SK-N-SH (cell line): ENCODE data around the gene GCLM. TPM values are rescaled to one million over a fixed set of nuclear protein-coding genes. Genes with fewer than 3 reads are reported as not detected.

ENCODE experiments used
- CTCF ChIA-PET: fragments of 300-600, 350-600 bp; formaldehyde crosslinking; extraction: SDS; loops from one replicate; lab custom pipeline; 2021; lab: Yijun Ruan, JAX
- POLR2A ChIA-PET: fragments of 350-600 bp; sonication (Branson Sonifier 250); formaldehyde crosslinking; extraction: SDS; loops from one replicate; lab custom pipeline; 2020; ENCODE audit warnings: antibody characterized with exemption, inconsistent platforms; lab: Yijun Ruan, JAX
- DNase-seq: peaks from one replicate; pipeline ENCODE4 v3.0.0; 2012
- H2AFZ ChIP-seq: fragments of 200-600 bp; sonication (generic); 2 replicates; pipeline ENCODE4 v1.8.1; 2016; ENCODE audit warnings: antibody characterized with exemption, mild to moderate bottlenecking, low read depth
- H3F3A ChIP-seq: fragments of 200-600 bp; sonication (generic); replicated peaks from 2 replicates; pipeline ENCODE3; 2016; ENCODE audit warnings: antibody characterized with exemption, mild to moderate bottlenecking; ENCODE audit not compliant: insufficient read depth
- H3K27ac ChIP-seq, 2 experiments: fragments of 200-500 bp in 1 of 2; fragments of 200-600 bp in 1 of 2; sonication (Bioruptor generic) in 1 of 2; sonication (generic), shearing (Covaris generic) in 1 of 2; 2 replicates each; pipeline versions ENCODE4 v1.5.1 to v1.6.1; 2014 to 2016; ENCODE audit warnings: low read depth in 2 of 2, inconsistent platforms in 1 of 2, low read length in 1 of 2, mild to moderate bottlenecking in 1 of 2, mixed read lengths in 1 of 2
- H3K27me3 ChIP-seq: fragments of 200-600 bp; sonication (generic), shearing (Covaris generic); 2 replicates; pipeline ENCODE4 v1.6.1; 2016; ENCODE audit warnings: mixed run types; ENCODE audit not compliant: insufficient read depth
- H3K36me3 ChIP-seq, 2 experiments: fragments of 200-500 bp in 1 of 2; fragments of 200-600 bp in 1 of 2; sonication (Bioruptor generic) in 1 of 2; sonication (generic) in 1 of 2; replicated peaks in 1 of 2; 2 replicates each; pipeline versions ENCODE3 to v1.5.1; 2014 to 2016; ENCODE audit warnings: low read length in 1 of 2, mild to moderate bottlenecking in 1 of 2; ENCODE audit not compliant: insufficient read depth in 2 of 2, control insufficient read depth in 1 of 2
- H3K4me1 ChIP-seq, 2 experiments: fragments of 200-500 bp in 1 of 2; fragments of 200-600 bp in 1 of 2; sonication (Bioruptor generic) in 1 of 2; sonication (generic), shearing (Covaris generic) in 1 of 2; 2 replicates each; pipeline versions ENCODE4 v1.5.1 to v1.6.1; 2014 to 2016; ENCODE audit warnings: low read depth in 1 of 2, low read length in 1 of 2, mixed run types in 1 of 2; ENCODE audit not compliant: insufficient read depth in 2 of 2, control insufficient read depth in 1 of 2
- H3K4me2 ChIP-seq: fragments of 200-600 bp; sonication (generic), shearing (Covaris generic); 2 replicates; pipeline ENCODE4 v1.6.1; 2017; ENCODE audit warnings: mixed run types
- H3K4me3 ChIP-seq, 2 experiments: fragments of 200-500 bp in 1 of 2; fragments of 200-600 bp in 1 of 2; sonication (Bioruptor generic) in 1 of 2; sonication (generic), shearing (Covaris generic) in 1 of 2; 2 replicates each; pipeline versions ENCODE4 v1.5.1 to v1.8.1; 2014 to 2016; ENCODE audit warnings: low read depth in 2 of 2, inconsistent platforms in 1 of 2, low read length in 1 of 2, mild to moderate bottlenecking in 1 of 2, mixed read lengths in 1 of 2, moderate library complexity in 1 of 2
- H3K79me2 ChIP-seq: fragments of 200-600 bp; sonication (generic); 2 replicates; pipeline ENCODE4 v1.8.1; 2017; ENCODE audit warnings: mild to moderate bottlenecking; ENCODE audit not compliant: insufficient read depth
- H3K9ac ChIP-seq: fragments of 200-600 bp; sonication (generic); 2 replicates; pipeline ENCODE4 v1.6.1; 2017; ENCODE audit warnings: mixed run types
- H3K9me2 ChIP-seq: fragments of 200-600 bp; sonication (generic); 2 replicates; pipeline ENCODE4 v1.6.1; 2017; ENCODE audit warnings: mixed run types
- H3K9me3 ChIP-seq: fragments of 200-600 bp; sonication (generic); 2 replicates; pipeline ENCODE4 v1.6.1; 2017; ENCODE audit warnings: mixed run types, mild to moderate bottlenecking, moderate library complexity
- H4K20me1 ChIP-seq: fragments of 200-600 bp; sonication (generic); 2 replicates; pipeline ENCODE4 v1.6.1; 2017; ENCODE audit warnings: mild to moderate bottlenecking, mixed run types; ENCODE audit not compliant: insufficient read depth
- CHD2 ChIP-seq: fragments of 150-350 bp; IDR thresholded peaks from 2 replicates; pipeline ENCODE4 v1.6.1; 2018; ENCODE audit warnings: low read length; ENCODE audit not compliant: partially characterized antibody
- ELF1 ChIP-seq: IDR thresholded peaks from 2 replicates; pipeline ENCODE4 v1.4.0; 2012
- EP300 ChIP-seq, 2 experiments: IDR thresholded peaks; 2 replicates each; pipeline versions ENCODE4 v1.4.0 to v1.6.1; 2012; ENCODE audit warnings: borderline replicate concordance in 1 of 2, low read depth in 1 of 2, low read length in 1 of 2
- EZH2phosphoT487 ChIP-seq: fragments of 200-600 bp; sonication (generic); IDR thresholded peaks from 2 replicates; pipeline ENCODE4 v1.6.1; 2017; ENCODE audit warnings: low read depth, mixed run types, mild to moderate bottlenecking, antibody characterized with exemption, moderate library complexity, borderline replicate concordance
- FOXJ3 ChIP-seq: sonication (generic); formaldehyde crosslinking; IDR thresholded peaks from 2 replicates; pipeline ENCODE4 v1.5.1; 2020; ENCODE audit warnings: mild to moderate bottlenecking, missing genetic modification reagents
- GABPA ChIP-seq: IDR thresholded peaks from 2 replicates; pipeline ENCODE4 v1.4.0; 2012; ENCODE audit warnings: low read depth, mild to moderate bottlenecking
- GATA2 ChIP-seq: sonication (generic); formaldehyde crosslinking; IDR thresholded peaks from 2 replicates; pipeline ENCODE4 v1.5.0; 2020; ENCODE audit warnings: mild to moderate bottlenecking, missing genetic modification reagents
- JUND ChIP-seq: IDR thresholded peaks from 2 replicates; pipeline ENCODE4 v1.4.0; 2012
- RCOR1 ChIP-seq: fragments of 150-350 bp; IDR thresholded peaks from 2 replicates; pipeline ENCODE4 v1.6.1; 2017; ENCODE audit warnings: antibody characterized with exemption, low read length
- RFX5 ChIP-seq: IDR thresholded peaks from 2 replicates; pipeline ENCODE4 v1.6.1; 2012; ENCODE audit warnings: mild to moderate bottlenecking, improper control_type of control experiment, low read length
- RXRA ChIP-seq: IDR thresholded peaks from 2 replicates; pipeline ENCODE4 v1.4.0; 2012; ENCODE audit warnings: low read depth, mild to moderate bottlenecking, borderline replicate concordance
- SIN3A ChIP-seq: IDR thresholded peaks from 2 replicates; pipeline ENCODE4 v1.6.1; 2012; ENCODE audit warnings: low read depth, mild to moderate bottlenecking, low read length, moderate library complexity, borderline replicate concordance
- SMC3 ChIP-seq: IDR thresholded peaks from 2 replicates; pipeline ENCODE4 v1.6.1; 2012; ENCODE audit warnings: low read depth, low read length, improper control_type of control experiment
- TAF1 ChIP-seq: IDR thresholded peaks from 2 replicates; pipeline ENCODE4 v1.6.1; 2012; ENCODE audit warnings: low read depth, mild to moderate bottlenecking, low read length, moderate library complexity, borderline replicate concordance
- TCF12 ChIP-seq: IDR thresholded peaks from 2 replicates; pipeline ENCODE4 v1.4.0; 2012
- TEAD4 ChIP-seq: IDR thresholded peaks from 2 replicates; pipeline ENCODE4 v1.4.0; 2012; ENCODE audit warnings: mild to moderate bottlenecking, borderline replicate concordance; ENCODE audit not compliant: insufficient read depth
- YY1 ChIP-seq: IDR thresholded peaks from 2 replicates; pipeline ENCODE4 v1.4.0; 2012; ENCODE audit warnings: low read depth, mild to moderate bottlenecking
- WGBS: methylation state at CpG from one replicate; pipeline ENCODE4 v1.1.6; 2017; ENCODE audit warnings: low lambda C conversion rate; 5-methylcytosine and 5-hydroxymethylcytosine counted together
- polyA plus RNA-seq, 3 experiments: library from polyadenylated mRNA; depleted of rRNA; stranded (reverse); fragments of >200 nt; gene quantifications; 2 replicates each; pipeline ENCODE4 v1.2.3, GENCODE V29; 2012
- TF ChIP-seq, protein P1 (sequence below): fragments of 150-350 bp; IDR thresholded peaks from 2 replicates; pipeline ENCODE4 v1.6.1; 2017; ENCODE audit warnings: antibody characterized with exemption, low read length, low read depth, borderline replicate concordance
- TF ChIP-seq, protein P2 (sequence below): IDR thresholded peaks from 2 replicates; pipeline ENCODE4 v1.6.1; 2012; ENCODE audit warnings: mild to moderate bottlenecking, low read depth, low read length, moderate library complexity
- TF ChIP-seq, protein P3 (sequence below): IDR thresholded peaks from 2 replicates; pipeline ENCODE4 v1.4.0; 2012; ENCODE audit warnings: low read depth, borderline replicate concordance
- TF ChIP-seq, protein P4 (sequence below): IDR thresholded peaks from 2 replicates; pipeline ENCODE4 v1.4.0; 2012; ENCODE audit warnings: low read depth
- TF ChIP-seq, protein P5 (sequence below): IDR thresholded peaks from 2 replicates; pipeline ENCODE4; 2012

Gene GCLM, protein sequence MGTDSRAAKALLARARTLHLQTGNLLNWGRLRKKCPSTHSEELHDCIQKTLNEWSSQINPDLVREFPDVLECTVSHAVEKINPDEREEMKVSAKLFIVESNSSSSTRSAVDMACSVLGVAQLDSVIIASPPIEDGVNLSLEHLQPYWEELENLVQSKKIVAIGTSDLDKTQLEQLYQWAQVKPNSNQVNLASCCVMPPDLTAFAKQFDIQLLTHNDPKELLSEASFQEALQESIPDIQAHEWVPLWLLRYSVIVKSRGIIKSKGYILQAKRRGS
- 9.4 and 12.3 TPM in 2 replicates for polyA plus RNA-seq (2012; rRNA removed)
- polyA plus RNA-seq (2012; cell fraction: cytosol; rRNA removed), result 15.8 and 16.1 TPM in 2 replicates
- polyA plus RNA-seq (2012; cell fraction: nucleus; rRNA removed), result 4.0 and 9.9 TPM in 2 replicates

DNA sequence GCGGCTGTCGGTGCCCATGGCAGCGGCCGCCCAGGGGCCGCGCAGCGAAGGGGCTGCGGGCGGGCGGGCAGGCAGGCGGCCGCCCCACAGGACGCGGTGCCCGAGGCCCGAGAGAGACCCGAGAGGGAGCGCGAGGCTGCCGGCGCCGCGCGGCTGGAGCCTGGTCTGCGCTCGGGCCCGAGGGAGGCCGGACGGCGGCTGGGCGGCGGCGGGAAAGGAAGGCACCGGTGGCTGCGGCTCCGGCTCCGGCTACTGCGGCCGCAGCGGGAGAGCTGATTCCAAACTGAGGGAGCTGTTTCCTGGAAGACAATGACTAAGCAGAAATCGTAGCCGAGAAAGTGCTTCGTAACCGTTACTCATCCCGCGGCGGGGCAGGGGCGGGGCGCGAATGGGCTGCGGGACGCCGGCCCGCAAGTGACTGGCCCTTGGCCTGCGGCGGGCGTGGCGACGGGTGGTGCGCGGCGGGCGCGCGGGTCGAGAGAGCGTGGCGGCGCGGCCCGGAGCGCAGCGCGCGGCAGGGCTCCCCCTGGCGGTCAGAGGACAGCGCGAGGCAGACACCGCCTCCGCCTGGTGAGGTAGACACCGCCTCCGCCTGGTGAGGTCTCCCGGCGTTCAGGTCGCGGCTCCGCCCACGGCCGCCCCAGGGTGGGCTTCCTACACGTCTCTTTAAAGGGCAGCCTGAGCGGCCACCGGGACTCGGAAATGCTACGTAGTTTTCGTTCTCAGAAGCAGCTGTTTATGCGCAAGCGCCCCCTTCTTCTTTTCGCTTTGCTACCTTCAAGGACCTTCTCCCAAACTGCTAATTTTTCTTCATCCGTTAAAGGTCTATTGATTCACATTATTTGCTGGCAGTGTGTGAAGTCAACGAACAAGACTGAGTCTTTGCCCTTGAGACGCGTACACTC lies at the start of gene GCLM:
TSS of gene GCLM (minus strand) at position 285 of the 905 bp plus-strand sequence. CDS start at position 18, 267 bp downstream.
- Histone ChIP-seq H3K9me2 (no peaks in the 10 kb centered on the region), H3K4me3 (peak within 1 kb of the TSS; percentile 92 to 93), H2AFZ (peak within 1 kb of the TSS; percentile 100), H3K4me2 (peak within 1 kb of the TSS; percentile 96), H3K9ac (peak within 1 kb of the TSS; percentile 81), H3F3A (peaks cover 12% of the 10 kb centered on the region), H3K9me3 (no peaks in the 10 kb centered on the region), H3K79me2 (peaks cover 45% of the 10 kb centered on the region), H3K27me3 (no peaks in the 10 kb centered on the region), H3K4me1 (peaks cover 10 to 16% of the 10 kb centered on the region in 2 experiments; a peak in 3 of 4 replicates), H4K20me1 (peaks cover 18% of the 10 kb centered on the region; the same call in 1 of the 2 replicates), H3K36me3 (peaks cover 0 to 3% of the 10 kb centered on the region in 2 experiments), H3K27ac (peak within 1 kb of the TSS; percentile 57 to 83; a peak in 3 of 4 replicates)
- POLR2A ChIA-PET, result interaction anchor here (1.6 kb wide), 1 partner anchor 30 kb away, joined by 7 read pairs; no protein-coding TSS in a partner anchor
- WGBS, result 5% methylated on average over 19 of the region's 102 CpGs
- DNase-seq, result peak; percentile 96
- CTCF ChIA-PET, result interaction anchor here (0.6 to 2.3 kb wide), 40 partner anchors 9 to 679 kb away, joined by 3 to 14 read pairs (median 3); partner anchors contain the start of gene DNTTIP2
- peak; percentile 55; the same call in 1 of the 2 replicates for TF ChIP-seq SIN3A
- TF ChIP-seq EP300 (IDR thresholded peaks at IDR 0.05; ENCODE audit: borderline replicate concordance in 1 of 2, low read depth in 1 of 2, low read length in 1 of 2), result peak in 1 of 2 experiments; percentile 43; a peak in 1 of 4 replicates
- no peak for TF ChIP-seq YY1
- no peak for TF ChIP-seq TEAD4
- TF ChIP-seq TAF1, result peak; percentile 89
- TF ChIP-seq FOXJ3, result no peak
- TF ChIP-seq, protein P1, sequence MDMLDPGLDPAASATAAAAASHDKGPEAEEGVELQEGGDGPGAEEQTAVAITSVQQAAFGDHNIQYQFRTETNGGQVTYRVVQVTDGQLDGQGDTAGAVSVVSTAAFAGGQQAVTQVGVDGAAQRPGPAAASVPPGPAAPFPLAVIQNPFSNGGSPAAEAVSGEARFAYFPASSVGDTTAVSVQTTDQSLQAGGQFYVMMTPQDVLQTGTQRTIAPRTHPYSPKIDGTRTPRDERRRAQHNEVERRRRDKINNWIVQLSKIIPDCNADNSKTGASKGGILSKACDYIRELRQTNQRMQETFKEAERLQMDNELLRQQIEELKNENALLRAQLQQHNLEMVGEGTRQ, result no peak
- TF ChIP-seq RCOR1, result no peak
- TF ChIP-seq ELF1, result no peak; the same call in 1 of the 2 replicates
- TF ChIP-seq GABPA, result no peak
- TF ChIP-seq, protein P2, sequence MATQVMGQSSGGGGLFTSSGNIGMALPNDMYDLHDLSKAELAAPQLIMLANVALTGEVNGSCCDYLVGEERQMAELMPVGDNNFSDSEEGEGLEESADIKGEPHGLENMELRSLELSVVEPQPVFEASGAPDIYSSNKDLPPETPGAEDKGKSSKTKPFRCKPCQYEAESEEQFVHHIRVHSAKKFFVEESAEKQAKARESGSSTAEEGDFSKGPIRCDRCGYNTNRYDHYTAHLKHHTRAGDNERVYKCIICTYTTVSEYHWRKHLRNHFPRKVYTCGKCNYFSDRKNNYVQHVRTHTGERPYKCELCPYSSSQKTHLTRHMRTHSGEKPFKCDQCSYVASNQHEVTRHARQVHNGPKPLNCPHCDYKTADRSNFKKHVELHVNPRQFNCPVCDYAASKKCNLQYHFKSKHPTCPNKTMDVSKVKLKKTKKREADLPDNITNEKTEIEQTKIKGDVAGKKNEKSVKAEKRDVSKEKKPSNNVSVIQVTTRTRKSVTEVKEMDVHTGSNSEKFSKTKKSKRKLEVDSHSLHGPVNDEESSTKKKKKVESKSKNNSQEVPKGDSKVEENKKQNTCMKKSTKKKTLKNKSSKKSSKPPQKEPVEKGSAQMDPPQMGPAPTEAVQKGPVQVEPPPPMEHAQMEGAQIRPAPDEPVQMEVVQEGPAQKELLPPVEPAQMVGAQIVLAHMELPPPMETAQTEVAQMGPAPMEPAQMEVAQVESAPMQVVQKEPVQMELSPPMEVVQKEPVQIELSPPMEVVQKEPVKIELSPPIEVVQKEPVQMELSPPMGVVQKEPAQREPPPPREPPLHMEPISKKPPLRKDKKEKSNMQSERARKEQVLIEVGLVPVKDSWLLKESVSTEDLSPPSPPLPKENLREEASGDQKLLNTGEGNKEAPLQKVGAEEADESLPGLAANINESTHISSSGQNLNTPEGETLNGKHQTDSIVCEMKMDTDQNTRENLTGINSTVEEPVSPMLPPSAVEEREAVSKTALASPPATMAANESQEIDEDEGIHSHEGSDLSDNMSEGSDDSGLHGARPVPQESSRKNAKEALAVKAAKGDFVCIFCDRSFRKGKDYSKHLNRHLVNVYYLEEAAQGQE, result peak; percentile 15; the same call in 1 of the 2 replicates
- no peak; the same call in 1 of the 2 replicates for TF ChIP-seq JUND
- TF ChIP-seq, protein P3, sequence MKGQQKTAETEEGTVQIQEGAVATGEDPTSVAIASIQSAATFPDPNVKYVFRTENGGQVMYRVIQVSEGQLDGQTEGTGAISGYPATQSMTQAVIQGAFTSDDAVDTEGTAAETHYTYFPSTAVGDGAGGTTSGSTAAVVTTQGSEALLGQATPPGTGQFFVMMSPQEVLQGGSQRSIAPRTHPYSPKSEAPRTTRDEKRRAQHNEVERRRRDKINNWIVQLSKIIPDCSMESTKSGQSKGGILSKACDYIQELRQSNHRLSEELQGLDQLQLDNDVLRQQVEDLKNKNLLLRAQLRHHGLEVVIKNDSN, result no peak
- TF ChIP-seq GATA2, result no peak
- no peak; the same call in 1 of the 2 replicates for TF ChIP-seq RFX5
- TF ChIP-seq RXRA, result no peak
- TF ChIP-seq, protein P4, sequence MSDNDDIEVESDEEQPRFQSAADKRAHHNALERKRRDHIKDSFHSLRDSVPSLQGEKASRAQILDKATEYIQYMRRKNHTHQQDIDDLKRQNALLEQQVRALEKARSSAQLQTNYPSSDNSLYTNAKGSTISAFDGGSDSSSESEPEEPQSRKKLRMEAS, result 0 out of 2 replicates have a peak, but pooled peaks have one; percentile 24
- TF ChIP-seq CHD2, result peak; percentile 68
- TF ChIP-seq SMC3, result peak; percentile 57; the same call in 1 of the 2 replicates
- TF ChIP-seq, protein P5, sequence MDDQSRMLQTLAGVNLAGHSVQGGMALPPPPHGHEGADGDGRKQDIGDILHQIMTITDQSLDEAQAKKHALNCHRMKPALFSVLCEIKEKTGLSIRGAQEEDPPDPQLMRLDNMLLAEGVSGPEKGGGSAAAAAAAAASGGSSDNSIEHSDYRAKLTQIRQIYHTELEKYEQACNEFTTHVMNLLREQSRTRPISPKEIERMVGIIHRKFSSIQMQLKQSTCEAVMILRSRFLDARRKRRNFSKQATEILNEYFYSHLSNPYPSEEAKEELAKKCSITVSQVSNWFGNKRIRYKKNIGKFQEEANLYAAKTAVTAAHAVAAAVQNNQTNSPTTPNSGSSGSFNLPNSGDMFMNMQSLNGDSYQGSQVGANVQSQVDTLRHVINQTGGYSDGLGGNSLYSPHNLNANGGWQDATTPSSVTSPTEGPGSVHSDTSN, result peak; percentile 16; the same call in 1 of the 2 replicates
- no peak for TF ChIP-seq EZH2phosphoT487
- no peak for TF ChIP-seq TCF12
